GM12874 (cell line): ENCODE results near the gene ELP5.

Experiments used
- CTCF ChIP-seq: IDR thresholded peaks from 2 replicates; pipeline ENCODE4 v1.5.1; 2011; ENCODE audit warnings: low read depth, mild to moderate bottlenecking, control low read depth, low read length, moderate library complexity; ENCODE audit not compliant: insufficient read depth

The ELP5 gene

GRCh38 chr17:7215652-7216180 lies 36.3 kb upstream of the ELP5 start:
- TF ChIP-seq CTCF, result no peak

DNA sequence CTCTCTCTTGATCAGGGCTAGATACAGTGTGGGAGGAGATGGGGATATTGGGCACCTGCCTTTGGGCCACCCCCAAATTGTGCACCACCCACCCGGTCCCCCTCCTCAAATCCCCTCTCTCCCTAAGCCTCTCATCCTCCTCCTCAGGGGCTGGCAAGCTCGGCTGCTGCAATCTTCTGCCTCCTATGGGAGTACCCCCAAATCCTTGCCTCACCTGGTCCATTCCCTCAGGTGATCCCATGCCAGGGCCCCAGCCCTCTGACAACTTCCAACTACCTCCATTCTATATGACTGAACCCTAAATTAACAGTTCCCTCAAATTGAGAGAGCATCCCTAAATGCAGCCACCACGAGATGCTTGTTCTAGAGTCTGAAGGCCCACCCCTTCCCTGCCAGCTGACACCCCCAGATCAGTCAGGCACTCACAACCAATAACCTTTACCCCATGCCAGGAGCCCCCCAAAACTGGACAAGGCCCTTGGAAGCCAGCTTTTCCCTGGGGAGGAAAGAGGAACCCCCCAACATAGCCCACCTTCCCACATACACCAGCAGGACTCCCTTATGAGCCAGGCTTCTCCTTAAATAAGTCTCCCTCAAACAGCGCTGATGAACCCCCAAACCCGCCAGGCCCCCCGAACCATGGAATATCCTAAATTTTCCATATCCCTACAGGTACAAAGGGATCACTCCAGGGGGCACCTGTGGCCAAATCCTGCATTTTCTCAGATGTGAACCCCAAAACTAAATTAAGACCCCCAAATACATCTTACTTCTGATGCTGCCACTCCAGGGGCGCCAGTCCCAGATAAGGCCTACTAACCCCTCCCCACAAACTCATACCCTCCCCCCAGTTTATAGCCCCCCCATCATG lies 35.5 kb upstream of the ELP5 start:
- no peak for TF ChIP-seq CTCF

DNA sequence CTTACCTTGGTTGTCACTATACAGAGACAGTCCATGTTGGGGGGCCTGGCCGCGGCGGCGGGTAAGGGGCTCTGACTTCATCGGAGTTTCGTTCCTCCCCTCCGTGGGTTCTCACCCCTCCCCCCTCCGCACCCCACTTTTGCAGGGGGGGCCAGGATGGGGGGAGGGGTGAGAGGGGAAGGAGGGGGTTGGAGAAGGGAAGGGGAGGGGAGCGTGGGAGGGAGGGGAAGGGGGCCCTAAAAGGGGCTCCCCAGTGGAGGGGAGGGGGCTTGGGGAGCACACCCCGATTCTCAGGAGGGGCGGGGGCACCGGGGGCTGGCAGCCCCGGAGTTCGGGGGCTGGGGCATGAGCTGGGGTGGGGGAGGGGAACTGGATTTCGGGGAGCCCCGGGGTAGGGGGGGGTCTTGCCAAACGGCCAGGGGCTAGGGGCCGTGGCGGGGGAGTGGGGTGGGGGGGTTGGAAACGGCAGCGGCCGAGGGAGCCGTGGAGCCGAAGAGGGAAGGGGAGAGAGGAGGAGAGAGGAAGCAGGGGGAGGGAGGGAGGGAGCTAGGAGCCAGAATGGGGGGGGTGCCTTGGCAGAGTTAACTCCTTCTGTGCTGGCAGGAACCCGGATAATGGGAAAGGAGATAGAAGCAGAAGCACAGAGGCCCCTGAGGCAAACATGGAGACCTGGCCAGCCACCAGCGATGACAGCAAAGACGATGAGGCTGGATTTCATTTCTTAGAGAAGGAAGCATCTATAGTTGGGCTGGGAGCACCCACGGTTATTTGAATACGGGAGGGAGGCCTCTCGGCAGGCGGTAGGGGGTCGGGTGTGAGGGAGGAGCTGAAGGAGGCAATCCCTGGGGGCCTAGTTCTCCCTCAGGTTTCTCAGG lies 34.7 kb upstream of the ELP5 start:
- no peak for TF ChIP-seq CTCF

DNA sequence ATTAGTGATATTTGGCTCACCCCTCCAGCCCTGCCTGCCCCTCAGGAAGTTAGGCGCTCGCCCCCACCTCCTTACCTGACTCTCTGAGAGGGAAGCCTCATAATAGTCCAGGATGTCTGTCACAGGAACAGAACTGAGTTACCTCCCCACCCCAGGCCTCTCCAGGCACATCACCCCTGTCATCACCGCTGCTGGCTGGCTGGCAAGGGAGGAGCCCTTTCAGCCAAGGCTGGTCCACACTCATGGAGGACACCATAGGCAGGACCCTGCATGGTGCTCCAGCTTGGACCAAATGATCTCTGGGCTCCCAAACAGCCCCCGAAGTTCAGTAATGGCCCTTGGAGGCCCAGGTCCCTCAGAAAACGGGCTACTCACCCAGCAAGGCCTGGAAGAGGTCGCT lies 33.8 kb upstream of the ELP5 start:
- no peak for TF ChIP-seq CTCF

DNA sequence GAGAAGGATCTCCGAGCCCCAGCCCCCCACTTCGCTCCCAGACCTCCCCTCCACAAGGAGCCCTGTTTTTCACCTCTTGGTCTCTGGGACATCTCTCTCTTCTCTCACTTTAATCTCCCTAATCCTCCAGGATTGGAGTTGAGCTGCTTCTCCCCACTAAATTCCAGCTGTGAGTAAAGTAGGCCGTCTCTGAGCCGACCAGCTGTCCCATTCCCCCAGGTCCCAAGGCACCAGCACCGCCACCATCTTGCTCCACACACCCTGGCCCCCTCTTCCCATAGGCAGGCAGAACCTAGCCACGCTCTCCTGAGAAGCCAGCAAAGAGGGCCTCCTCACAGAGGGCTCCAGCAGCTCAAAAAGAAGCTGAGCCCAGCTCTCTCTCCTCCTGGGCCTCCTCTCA lies 33.3 kb upstream of the ELP5 start:
- TF ChIP-seq CTCF, result no peak

GRCh38 chr17:7219229-7219811 lies 32.7 kb upstream of the ELP5 start:
- TF ChIP-seq CTCF, result no peak
